HG03575 (cell line): ENCODE results near the gene PLA2G7.
"Not testable (repeated sequence)": the region's sequence is repeated elsewhere in the genome, so short reads cannot be mapped to it uniquely, and the experiment has no call there.

Source experiments
- ATAC-seq: cut with Tn5 transposase; IDR thresholded peaks from one replicate; pipeline ENCODE4 v1.9.1; 2021; ENCODE audit not compliant: unreplicated experiment, insufficient number of reproducible peaks, low FRiP score; ENCODE audit errors: extremely low read depth

PLA2G7 gene

DNA sequence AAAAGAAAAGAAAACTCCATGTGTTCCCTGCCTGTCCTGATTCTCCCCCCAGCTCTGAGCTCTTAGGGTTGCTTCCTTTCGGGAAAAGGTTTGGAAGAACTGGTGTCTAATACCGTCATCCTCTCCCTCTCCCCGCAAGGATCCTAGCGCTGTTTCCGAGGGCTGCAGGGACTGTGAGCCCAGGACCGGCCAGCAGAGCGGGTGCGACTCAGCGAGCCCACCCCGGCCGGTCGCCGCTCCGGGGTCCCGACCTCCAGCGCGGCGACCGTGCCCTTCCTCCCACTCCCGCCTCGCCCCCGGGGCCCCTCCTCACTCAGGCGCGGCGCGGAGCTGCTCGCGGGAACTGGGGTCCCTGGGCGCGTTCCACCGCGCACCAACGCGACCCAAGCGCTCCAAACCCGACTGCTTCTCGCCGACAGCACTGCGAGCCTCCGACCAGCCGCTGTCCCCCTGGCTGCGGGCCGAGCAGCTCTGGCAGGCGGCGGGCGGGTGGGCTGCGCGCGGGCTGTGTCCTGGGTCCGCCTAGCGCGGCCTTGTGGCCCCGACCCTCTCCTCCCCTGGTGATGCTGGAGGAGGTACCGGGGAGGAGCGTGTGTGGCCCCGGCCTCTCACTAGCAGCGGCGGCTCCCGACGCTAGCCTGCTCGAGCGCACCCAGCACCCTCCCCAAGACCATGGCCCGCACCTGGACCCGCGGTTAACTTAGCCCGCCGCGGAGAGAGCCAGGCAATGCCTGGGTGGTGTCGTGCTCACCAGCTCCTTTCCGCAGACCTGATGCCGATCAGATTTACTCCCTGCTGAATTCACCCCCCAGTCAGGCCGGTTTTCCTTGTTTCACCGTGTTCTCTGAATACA lies at the start of gene PLA2G7:
TSS of gene PLA2G7 (minus strand) at position 509 of the 853 bp plus-strand sequence. CDS start 12,484 bp downstream, outside the sequence.
- no peak for ATAC-seq

DNA sequence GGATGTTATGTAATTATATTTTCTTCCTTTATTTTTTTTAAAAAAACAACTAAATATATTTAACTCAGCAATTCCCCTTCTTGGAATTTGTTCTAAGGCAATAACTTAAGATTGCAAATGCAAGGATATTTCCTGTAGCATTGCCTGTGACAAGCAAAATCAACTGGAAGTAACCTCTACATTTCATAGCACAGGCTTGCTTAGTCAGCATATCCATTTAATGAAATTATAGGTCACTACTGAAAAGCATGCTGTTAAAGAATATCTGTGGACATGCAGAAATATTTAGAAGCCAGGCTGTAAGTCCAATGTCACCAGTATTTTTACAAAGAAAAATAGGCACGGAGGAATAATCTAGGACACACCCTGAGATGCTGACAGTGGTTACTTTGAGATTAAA lies 49.4 kb upstream of the PLA2G7 start:
- no peak for ATAC-seq

DNA sequence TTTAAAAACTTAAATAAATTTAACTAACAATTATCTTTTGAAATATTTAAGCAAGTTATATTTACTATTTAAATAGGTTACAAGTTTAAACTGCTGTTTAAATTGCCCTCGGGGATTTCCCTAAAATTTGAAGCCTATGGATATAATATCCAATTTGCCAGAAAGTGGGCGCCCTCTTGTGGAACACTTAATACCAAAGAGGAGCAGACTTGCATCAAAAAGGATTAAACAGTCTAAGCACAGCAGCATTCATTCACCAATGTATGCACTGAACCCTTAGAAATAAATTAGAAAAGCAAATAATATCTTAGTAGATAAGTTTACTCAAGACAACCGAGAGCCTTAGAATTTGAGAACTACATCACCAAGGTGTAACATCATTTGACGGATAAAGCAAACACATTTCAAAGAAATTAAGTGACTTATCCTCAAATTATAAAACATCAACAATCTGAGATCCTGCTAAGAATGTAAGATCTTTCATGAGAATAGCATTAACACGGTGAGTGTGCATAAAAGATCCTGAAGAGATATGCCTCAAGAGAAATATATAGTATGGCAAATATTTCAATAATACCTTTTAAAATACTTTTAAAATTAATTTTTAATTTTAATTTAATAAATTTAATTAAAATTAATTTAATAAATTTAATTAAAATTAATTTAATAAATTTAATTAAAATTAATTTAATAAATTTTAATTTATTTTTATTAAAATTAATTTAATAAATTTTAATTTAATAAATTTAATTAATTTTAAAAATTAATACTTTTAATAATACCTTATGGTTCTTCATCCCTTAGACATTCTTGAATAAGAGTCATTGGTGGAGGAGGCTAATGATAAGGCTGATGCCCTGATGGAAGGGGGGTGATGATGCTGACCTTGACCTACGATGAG lies 46.6 kb upstream of the PLA2G7 start:
- no peak for ATAC-seq

DNA sequence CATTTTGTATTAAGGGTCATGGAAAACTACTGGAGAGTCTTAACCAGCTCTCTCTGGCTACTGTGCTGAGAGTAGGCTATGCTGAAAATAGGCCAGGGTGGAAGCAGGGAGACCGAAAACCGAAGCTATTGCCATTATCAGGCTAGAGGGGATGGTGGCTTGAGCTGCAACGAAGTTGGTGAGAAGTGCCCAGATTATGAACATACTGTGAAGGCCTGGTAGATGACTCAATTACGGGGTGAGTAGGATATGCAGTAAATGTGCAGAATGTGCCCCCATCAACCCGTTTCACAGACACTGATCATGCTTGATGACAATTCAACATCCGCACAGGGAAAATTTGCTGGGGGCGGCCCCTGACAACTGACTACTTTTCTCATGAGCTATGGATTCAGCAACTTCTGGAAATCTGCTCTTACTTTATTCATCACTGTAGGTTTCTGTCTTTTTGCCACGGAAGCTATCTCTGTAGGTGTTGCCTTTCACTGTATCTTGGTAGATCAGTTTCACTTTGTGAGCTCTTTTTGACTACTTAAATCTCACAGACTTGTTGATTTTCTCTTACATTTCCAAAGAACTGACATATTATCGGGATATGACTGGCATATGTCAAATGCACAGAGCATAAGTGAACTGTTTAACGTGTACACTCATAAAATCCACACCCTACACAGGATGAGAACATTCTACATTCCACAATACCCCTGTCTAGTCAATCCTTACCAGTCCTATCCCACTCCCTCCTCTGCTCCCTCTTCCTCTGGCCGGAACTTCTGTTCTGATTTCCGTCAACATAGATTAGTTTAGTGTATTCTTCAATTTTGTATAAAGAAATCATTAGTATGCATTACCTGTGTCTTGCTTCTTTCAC lies 42.5 kb upstream of the PLA2G7 start:
- no peak for ATAC-seq

DNA sequence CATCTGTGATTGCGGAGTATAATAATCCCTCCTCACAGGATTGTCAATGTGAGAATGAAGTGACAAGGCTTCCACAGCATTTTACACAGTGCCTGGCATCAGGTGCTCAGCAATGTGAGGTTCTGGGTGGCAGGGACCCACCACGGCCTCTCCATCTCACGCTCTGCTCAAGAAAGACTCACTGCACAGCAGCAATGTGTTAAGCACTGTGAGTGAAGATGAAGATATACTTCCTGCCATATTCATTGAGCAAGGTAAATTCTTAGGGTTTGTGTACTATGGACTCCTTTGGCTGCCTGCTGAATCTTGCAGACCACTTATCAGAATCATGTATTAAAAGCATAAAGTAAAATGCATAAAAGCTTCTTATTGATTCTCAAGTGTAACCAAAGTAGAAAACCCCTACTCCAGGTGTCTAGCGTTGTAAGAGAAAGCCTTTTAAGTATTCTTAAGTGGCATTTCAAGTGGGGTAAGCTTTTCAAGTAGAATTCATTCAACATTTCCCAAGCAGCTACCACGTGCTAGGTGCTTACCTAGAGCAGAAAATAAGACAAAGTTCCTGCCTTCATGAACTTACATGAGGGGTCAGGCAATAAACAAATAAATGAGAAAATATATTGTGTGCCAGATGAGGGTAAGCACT lies 41.0 kb upstream of the PLA2G7 start:
- no peak for ATAC-seq

DNA sequence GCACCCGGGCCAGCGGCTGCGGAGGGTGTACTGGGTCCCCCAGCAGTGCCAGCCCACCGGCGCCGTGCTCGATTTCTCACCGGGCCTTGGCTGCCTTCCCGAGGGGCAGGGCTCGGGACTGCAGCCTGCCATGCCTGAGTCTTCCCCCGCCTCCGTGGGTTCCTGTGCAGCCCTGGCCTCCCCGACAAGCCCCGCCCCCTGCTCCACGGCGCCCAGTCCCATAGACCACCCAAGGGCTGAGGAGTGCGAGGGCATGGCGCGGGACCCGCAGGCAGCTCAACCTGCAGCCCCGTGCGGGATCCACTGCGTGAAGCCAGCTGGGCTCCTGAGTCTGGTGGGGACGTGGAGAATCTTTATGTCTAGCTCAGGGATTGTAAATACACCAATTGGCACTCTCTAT lies 39.6 kb upstream of the PLA2G7 start:
- not testable (repeated sequence) for ATAC-seq

DNA sequence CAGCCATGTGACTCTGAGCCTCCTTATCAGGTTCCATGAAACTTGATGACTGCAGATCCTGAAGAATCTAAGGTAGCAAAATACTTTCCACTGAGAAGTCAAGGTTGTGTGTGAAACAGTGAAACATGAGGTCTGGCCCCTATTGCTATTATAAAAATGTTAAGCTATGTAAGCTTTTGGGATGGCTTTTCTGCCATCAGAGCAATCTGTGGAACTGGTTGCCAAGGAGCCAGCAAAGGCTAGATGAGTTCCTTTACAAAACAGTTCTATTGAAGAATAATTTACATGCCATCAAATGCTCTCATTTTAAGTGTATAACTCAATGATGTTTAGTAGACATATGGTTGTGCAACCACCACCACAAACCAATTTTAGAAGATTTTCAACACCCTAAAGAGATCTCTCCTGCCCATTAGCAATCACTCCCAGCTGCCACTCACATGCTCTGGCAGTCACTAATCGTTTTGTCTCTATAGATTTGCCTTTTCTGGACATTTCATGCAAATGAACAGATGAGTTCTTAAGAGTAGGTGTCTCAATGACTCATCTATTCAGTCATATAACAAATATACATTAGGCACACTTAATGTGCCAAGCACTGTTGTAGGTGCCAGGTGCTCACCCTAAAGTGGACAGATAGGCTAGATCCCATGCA lies 38.2 kb upstream of the PLA2G7 start:
- no peak for ATAC-seq

DNA sequence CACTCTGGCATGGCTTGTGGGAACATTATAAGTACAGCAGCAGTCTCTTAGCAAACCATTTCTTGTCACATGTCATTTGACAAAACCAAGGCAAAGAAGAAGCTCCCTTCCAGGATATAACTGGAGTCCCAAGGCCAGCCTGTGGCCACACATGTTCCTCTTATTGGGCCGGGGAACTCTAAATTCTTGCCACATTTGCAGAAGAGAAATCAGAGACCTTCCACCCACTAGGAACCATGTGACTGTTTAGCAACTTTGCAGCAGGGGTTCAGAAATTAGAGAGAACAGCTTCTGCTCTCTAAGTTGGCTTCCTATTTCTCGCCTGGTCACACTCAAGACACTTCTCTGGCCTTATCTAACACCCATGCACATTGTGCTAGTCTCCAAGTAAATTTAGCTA lies 37.6 kb upstream of the PLA2G7 start:
- no peak for ATAC-seq

DNA sequence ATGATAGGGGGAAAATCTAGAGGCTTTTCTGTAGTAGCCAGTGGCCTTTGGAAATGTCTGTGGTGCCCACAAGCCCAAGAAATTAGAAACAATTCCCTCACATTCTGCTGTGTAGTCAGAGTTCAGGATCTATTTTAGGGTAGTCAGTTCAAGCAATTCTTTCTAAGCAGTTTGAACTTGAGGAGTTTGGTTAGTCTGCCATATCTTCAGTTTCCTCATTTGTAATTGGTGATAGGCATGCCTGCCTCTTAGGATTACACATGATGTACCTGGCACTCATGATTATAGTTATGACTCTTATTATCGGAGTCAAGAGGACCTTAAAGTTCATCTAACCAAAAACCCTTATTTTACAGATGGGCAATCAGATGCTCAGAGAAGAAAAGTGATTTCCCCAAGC lies 36.8 kb upstream of the PLA2G7 start:
- ATAC-seq = no peak

DNA sequence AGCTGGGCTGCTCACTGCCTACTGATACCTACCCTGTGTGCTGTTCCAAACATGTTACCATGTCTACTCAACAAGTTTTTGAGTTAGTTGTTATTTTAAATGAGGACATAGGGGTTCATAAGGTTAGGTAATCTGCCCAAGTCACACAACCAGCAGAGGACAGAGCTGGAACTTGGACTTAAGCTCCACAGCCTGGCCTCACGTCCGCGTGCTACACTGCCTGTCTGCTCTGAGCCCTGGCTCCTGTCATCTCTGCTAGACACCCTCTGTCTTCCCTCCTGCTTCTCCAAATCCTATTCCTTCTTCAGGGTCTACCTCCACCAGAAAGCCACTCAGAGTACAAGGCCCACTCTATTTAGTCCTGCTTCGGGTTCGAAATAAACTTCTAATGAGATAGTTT lies 29.8 kb upstream of the PLA2G7 start:
- no peak for ATAC-seq

DNA sequence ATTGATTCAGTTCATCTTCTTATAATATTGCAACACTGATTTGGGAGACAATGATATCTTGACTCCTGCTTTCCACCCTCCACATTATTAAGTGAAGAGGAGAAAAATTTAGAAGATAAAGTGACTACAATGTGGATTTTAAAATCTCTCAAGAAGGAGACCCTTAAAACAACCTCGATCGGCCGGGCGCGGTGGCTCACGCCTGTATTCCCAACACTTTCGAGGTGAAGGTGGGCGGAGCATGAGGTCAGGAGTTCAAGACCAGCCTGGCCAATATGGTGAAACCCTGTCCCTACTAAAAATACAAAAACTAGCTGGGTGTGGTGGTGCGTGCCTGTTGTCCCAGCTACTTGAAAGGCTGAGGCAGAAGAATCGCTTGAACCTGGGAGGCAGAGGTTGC lies 29.1 kb upstream of the PLA2G7 start:
- ATAC-seq = not testable (repeated sequence)

DNA sequence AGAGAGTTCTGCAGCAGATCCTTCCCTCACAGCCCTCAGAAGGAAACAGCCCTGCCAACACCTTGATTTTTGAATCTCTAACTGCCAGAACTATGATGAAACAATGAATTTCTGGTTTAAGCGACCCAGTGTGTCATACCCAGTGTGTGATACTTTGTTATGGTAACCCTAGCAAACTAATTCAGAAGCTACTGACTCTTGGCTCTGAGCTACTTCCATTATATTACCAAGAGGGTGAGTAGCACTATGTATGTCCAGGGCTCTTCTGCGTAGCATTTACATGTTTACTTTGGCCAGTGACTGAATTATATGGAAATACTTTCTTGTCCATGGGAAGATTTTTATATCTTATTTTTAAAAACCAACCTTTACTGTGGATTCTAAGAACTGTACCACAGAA lies 28.3 kb upstream of the PLA2G7 start:
- no peak for ATAC-seq

DNA sequence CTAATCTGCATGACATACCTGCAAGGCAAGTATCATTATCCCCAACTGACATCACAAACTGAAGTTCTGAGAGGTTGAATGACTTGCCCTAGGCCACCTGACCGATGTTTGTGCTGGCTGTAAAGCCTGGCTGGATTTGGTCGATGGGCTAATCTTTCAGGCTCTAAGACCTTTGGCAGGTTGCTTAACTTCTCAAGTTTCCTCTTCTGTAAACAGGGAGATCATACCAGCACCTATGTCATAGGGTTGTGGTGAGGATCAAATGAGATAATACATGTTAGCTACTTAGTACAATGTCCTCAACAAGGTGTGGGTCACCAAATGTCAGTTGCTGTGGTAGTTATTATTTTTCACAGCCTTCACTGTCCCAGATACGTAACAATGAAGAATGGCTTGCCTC lies 25.8 kb upstream of the PLA2G7 start:
- no peak for ATAC-seq

DNA sequence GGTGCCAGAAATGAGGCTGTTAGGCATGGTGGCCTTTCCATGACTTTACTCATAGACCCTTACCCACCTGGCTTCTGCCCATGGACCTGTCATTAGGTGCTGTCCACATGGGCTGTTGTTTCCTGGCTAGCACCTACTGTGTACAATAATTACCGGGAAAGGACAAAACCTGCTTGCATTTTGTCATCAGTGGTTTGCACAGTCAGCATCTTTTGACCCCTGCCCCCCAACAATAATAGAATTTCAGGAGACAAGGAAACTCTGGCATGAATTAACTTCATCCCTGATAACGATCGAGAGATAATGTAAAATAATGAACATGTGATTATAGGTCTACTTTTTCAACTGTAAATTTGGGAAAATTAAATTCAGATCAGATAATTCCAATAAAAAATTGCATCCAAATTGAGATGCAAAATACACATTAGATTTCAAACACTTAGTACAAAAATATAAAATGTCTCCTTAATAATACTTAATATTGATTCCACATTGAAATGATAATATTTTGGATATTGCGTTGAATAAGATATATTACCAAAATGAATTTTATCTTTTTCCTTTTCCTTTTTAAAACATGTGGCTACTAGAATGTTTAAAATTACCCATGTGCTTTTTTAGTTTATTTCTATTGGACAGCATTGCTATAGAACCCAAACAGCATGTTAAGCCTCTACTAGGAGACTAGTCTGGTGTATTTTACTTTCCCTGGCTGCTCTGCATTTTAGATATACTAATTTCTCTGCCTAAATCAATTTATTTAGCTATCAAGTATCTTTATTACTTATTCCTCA lies 24.0 kb upstream of the PLA2G7 start:
- no peak for ATAC-seq

DNA sequence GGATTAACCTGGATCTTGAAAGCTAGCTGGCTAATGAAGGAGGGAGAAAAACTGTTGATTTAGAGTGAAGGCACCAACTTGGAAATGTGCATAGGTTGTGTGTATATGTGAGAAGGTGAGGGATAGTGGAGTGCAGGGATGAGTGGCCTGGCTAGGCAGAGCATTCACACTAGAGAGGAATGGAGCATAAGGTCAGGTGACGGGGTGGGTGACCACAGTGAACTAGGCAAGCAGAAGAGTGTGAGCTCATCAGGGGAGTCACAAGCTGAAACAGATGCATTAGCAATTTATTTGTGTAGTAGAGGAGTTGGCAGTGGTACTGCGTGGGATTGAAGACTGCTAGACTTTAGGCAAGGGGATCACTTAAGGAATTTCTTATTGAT lies 22.0 kb upstream of the PLA2G7 start:
- no peak for ATAC-seq

DNA sequence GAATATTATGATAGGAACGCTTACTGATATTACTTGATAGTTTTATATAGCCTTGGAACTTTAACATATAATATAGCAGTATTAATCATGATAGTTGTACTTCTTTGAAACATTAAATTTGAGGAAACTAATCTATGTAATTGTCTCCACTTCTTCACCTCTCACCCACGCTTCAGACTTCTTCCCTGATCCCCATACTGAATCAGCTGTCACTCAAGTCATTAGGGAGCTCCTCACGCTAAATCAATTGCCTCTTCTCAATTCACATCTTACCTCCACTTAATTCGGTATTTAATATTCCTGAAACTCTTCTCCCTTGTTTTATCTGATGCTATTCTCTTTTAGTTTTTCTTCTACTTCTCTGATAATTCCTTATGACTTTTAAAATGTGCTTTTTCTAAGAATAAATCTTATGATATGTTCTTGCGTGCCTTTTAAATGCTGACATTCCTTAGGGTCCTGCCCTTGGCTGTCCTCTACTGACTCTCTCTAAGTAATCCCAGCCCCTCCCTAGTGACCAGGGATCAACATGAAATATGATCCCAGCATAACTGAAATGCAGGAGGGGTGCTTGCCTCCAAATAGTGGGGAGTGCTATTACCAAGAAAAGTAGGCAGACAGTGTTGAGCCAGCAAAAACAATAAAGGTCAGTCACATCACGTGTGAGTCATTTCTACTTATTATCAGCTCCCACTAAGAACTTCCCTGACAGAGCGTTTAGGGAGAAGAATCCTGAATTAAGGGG lies 21.5 kb upstream of the PLA2G7 start:
- ATAC-seq = no peak

DNA sequence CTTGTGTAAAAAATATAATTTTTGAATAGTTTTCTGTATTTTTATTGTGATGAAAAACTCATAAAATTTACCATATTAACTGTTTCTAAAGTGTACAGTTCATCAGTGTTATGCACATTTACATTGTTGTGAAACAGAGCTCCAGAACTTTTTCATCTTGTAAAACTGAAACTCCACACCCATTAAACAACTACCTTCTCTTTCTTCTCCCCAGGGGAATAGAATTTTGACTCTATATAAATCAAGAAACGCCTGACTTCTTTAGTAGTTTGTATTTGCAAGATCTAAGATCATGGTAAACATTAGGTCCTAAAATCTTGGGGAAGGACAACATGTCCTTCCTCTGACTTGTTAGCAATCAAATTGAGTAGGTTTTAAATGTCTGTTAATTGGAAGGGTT lies 20.7 kb upstream of the PLA2G7 start:
- no peak for ATAC-seq
